Peyer's patch (tissue), 4 donors: ENCODE results near the gene VPS8. TPM values are rescaled to one million over a fixed set of nuclear protein-coding genes. Genes with fewer than 3 reads are reported as not detected.

Experiments
- DNase-seq, 3 donors: peaks; one replicate each; pipeline ENCODE4 v3.0.0-alpha.2; 2017 to 2019
- H3K27ac ChIP-seq, 4 donors: fragments of 200-600 bp; sonication (generic); one replicate each; pipeline ENCODE4 v1.5.1; 2016 to 2019
- H3K27me3 ChIP-seq, 2 donors: fragments of 200-600 bp; sonication (generic); one replicate each; pipeline ENCODE4 v1.5.1; 2019
- H3K36me3 ChIP-seq, 3 donors: fragments of 200-600 bp; sonication (generic); one replicate each; pipeline ENCODE4 v1.5.1; 2016 to 2019
- H3K4me1 ChIP-seq, 4 donors: fragments of 200-600 bp; sonication (generic); one replicate each; pipeline ENCODE4 v1.5.1; 2016 to 2019
- H3K4me3 ChIP-seq, 4 donors: fragments of 200-600 bp; sonication (generic); 1 replicate in 3 of 4; 2 replicates in 1 of 4; pipeline ENCODE4 v1.5.1; 2016 to 2019; ENCODE audit warnings: mild to moderate bottlenecking in 1 of 4
- H3K9me3 ChIP-seq, 4 donors: fragments of 200-600 bp; sonication (generic); one replicate each; pipeline ENCODE4 v1.5.1; 2016 to 2019; ENCODE audit warnings: mild to moderate bottlenecking in 1 of 4
- POLR2A ChIP-seq, 2 donors: fragments of 450-650 bp; IDR thresholded peaks; one replicate each; pipeline ENCODE4 v1.5.1; 2017; ENCODE audit warnings: antibody characterized with exemption in 2 of 2, mild to moderate bottlenecking in 2 of 2, moderate library complexity in 2 of 2
- total RNA-seq, 4 donors: library from RNA; depleted of rRNA; stranded (reverse); fragments of >200 nt; gene quantifications; one replicate each; pipeline ENCODE4 v1.1.0, GENCODE V29; 2016
- TF ChIP-seq, protein P1 (sequence below), 6 experiments: fragments of 450-650 bp in 4 of 6; fragments of 200-600 bp in 2 of 6; sonication (generic) in 1 of 6; IDR thresholded peaks; one replicate each; pipeline ENCODE4 v1.5.1; 2017 to 2019; ENCODE audit warnings: antibody characterized with exemption in 6 of 6, mild to moderate bottlenecking in 3 of 6, moderate library complexity in 1 of 6

The VPS8 gene
- total RNA-seq, 4 donors from 2014 or later: 49.7 to 109 (median 74.3) TPM

DNA sequence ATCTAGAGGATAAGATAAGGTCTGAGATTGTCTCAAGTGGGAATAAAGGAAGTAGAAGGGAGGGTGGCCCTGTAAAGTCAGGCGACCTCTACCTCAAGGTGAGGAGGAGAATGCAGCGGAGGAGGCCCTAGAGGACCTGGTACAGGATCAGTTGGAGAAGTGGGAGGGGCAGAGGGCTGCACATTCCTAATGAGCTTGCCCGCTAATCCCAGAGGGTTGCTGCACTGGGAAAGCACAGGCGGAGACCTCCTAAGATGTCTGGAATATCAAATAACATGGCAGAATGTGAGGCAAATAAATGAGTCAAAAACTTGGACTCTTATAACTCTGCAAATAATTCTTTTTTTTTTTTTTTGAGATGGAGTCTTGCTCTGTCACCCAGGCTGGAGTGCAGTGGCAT lies 30.2 kb upstream of the VPS8 start:
- no peak overlapping the region for H3K27ac ChIP-seq
- H3K4me3 ChIP-seq: no peak overlapping the region
- H3K9me3 ChIP-seq: no peaks in the 10 kb centered on the region
- H3K36me3 ChIP-seq: no peaks in the 10 kb centered on the region
- no peak for DNase-seq
- H3K4me1 ChIP-seq: peaks cover 0 to 7% (median 0%) of the 10 kb centered on the region in 4 donors
- TF ChIP-seq, protein P1, sequence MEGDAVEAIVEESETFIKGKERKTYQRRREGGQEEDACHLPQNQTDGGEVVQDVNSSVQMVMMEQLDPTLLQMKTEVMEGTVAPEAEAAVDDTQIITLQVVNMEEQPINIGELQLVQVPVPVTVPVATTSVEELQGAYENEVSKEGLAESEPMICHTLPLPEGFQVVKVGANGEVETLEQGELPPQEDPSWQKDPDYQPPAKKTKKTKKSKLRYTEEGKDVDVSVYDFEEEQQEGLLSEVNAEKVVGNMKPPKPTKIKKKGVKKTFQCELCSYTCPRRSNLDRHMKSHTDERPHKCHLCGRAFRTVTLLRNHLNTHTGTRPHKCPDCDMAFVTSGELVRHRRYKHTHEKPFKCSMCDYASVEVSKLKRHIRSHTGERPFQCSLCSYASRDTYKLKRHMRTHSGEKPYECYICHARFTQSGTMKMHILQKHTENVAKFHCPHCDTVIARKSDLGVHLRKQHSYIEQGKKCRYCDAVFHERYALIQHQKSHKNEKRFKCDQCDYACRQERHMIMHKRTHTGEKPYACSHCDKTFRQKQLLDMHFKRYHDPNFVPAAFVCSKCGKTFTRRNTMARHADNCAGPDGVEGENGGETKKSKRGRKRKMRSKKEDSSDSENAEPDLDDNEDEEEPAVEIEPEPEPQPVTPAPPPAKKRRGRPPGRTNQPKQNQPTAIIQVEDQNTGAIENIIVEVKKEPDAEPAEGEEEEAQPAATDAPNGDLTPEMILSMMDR (IDR thresholded peaks at IDR 0.05): no peak
- no peak for TF ChIP-seq POLR2A (IDR thresholded peaks at IDR 0.05)
- no peaks in the 10 kb centered on the region for H3K27me3 ChIP-seq

DNA sequence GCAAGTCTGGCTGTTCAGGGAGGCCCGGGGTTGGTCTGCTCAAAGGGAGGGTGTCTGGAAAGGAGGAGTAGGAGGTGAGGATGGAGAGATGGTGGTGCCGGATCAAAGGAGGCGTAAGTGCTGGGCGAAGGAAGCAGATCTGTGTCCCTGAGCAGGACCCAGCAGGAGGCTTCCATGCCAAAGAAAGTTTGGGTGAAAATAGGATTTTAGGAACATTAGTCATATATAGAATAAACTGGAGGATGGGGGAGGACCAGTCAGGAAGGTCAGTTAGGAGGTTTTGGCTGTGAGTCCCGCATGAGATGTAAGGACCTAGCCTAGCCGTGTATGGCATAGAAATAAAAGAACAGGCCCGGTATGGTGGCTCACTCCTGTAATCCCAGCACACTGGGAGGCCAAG lies 28.6 kb upstream of the VPS8 start:
- H3K27ac ChIP-seq: no peak overlapping the region
- H3K36me3 ChIP-seq: no peaks in the 10 kb centered on the region
- peaks cover 0 to 7% (median 0%) of the 10 kb centered on the region in 4 donors for H3K4me1 ChIP-seq
- H3K27me3 ChIP-seq: no peaks in the 10 kb centered on the region
- H3K9me3 ChIP-seq: no peaks in the 10 kb centered on the region
- DNase-seq: no peak
- no peak overlapping the region for H3K4me3 ChIP-seq
- no peak for TF ChIP-seq POLR2A (IDR thresholded peaks at IDR 0.05)
- TF ChIP-seq, protein P1 (IDR thresholded peaks at IDR 0.05): no peak

DNA sequence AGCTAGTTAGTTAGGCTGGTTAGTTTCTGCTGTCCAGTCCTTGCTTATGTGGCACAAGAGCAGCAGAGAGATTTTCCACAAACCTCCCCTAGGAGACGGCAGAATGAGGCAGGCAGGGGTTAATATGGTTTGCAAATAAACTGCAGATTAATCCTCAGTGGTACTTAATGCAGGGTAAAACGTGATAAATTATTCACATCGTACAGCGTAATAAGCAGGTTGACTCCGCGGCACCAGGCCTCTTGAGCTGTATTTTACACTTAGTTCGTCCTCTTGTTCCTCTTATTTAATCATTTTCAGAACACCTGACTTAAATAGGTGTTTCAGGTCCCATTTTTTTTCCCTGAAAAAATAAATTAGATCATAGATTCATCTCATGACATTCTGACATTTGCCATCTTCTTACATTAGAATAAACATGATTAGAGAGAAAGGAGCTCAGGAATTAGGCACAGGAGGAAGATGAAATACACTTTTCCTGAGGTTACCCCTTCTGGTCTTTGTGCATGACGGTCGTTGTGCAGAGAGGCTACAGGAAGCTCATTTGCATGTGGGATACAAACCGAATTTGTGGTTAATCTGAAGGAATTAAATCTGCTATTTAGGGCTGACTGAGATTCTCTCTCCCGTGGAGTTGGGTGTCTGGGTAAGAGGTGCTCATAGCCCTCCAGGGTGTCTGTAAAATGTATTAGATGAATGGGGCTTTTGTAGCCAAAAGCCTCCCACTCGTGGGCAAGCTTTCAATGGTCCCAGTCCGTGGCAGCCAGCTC lies 27.1 kb upstream of the VPS8 start:
- Histone ChIP-seq H3K4me1 (peaks cover 0 to 7% (median 0%) of the 10 kb centered on the region in 4 donors), H3K27ac (no peak overlapping the region), H3K27me3 (no peaks in the 10 kb centered on the region), H3K4me3 (no peak overlapping the region), H3K36me3 (no peaks in the 10 kb centered on the region), H3K9me3 (no peaks in the 10 kb centered on the region)
- TF ChIP-seq, protein P1 (IDR thresholded peaks at IDR 0.05): no peak
- no peak for DNase-seq

DNA sequence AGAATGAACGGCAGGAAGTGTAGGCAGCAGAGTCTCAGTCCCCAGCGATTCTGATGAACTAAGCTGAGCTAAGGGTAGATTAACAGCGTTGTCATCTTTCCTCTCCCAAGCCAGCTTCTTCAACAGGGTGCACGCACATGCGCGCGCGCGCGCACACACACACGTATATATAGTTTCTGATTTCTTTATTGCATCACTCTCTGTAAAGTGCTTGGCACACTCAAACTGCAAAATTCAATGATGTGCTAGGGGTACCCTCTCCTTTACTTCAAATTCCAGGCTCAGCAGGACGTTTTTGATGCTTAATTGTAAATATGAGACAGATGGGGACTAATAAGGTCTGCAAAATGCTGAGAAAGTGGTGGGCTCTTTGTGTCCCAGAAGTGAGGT lies 26.1 kb upstream of the VPS8 start:
- peaks cover 0 to 7% (median 0%) of the 10 kb centered on the region in 4 donors for H3K4me1 ChIP-seq
- no peaks in the 10 kb centered on the region for H3K36me3 ChIP-seq
- no peak overlapping the region for H3K4me3 ChIP-seq
- H3K27ac ChIP-seq: peak overlapping the region in 2 of 4 donors; percentile 33 to 36
- no peaks in the 10 kb centered on the region for H3K27me3 ChIP-seq
- no peaks in the 10 kb centered on the region for H3K9me3 ChIP-seq
- no peak for DNase-seq
- no peak for TF ChIP-seq POLR2A (IDR thresholded peaks at IDR 0.05)
- TF ChIP-seq, protein P1 (IDR thresholded peaks at IDR 0.05): no peak

DNA sequence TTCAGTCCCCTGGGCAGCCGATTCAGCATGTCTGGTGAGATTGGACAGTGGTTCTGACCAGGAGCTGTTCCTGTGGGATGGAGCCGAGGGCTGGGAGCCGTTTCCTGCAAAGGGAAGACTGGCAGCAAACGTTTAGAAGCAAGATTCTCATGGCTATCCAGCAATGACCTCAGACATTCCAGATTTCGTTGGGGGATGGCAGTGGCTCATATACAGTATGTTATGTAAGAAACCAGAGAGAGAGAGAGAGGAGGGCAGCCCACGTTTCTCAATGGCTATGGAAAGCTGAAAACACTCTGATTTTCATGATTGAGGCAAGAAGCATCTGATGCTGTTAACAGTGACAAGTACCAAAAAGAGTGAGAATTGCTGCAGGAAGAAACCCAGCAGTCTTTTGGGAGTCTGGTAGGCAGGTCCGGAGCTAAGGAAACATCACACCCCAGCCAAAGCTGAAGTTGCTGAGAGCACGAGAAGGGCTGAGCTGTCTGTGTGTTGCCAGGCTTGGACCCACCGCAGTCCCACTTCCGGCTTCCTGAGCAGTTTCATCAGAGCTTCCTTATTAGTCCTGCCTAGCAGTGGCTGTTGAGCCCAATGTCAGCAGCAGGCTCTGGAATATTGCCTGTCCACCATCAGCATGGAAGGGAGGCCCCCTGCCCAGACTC lies 25.6 kb upstream of the VPS8 start:
- TF ChIP-seq, protein P1 (IDR thresholded peaks at IDR 0.05): no peak
- no peak for TF ChIP-seq POLR2A (IDR thresholded peaks at IDR 0.05)
- no peaks in the 10 kb centered on the region for H3K36me3 ChIP-seq
- DNase-seq: peak in 1 of 3 donors; percentile 68
- H3K9me3 ChIP-seq: no peaks in the 10 kb centered on the region
- H3K27me3 ChIP-seq: no peaks in the 10 kb centered on the region
- H3K4me3 ChIP-seq: no peak overlapping the region
- peaks cover 0 to 7% (median 0%) of the 10 kb centered on the region in 4 donors for H3K4me1 ChIP-seq
- H3K27ac ChIP-seq: peak overlapping the region in 2 of 4 donors; percentile 33 to 36
